IMR-90 (cell line): ENCODE measurements around the gene SLC49A4. TPM values are rescaled to one million over a fixed set of nuclear protein-coding genes. Genes with fewer than 3 reads are reported as not detected.

Experiments used
- ATAC-seq: fragments of 200-7000 bp; cut with Tn5 transposase; 2 replicates; pipeline ENCODE4 v1.9.1; 2020; ENCODE audit warnings: low read depth, mild to moderate bottlenecking, moderate library complexity
- BruUV-seq: library from RNA; stranded (reverse); fragments of 400-500 nt; replicated peaks from 2 replicates; lab custom pipeline; 2021; lab: Mats Ljungman, UMichigan
- CTCF ChIA-PET: fragments of 300-600 bp; formaldehyde crosslinking; extraction: SDS; loops from one replicate; lab custom pipeline; 2021; ENCODE audit warnings: antibody characterized with exemption; lab: Yijun Ruan, JAX
- POLR2A ChIA-PET: fragments of 300-600 bp; sonication (Branson Sonifier 250); formaldehyde crosslinking; loops from one replicate; lab custom pipeline; 2022; ENCODE audit warnings: antibody characterized with exemption; ENCODE audit not compliant: unreplicated experiment; lab: Charles Lee
- DNase-seq: peaks from one replicate; pipeline ENCODE4 v3.0.0; 2013
- H2AFZ ChIP-seq: replicated peaks from 2 replicates; pipeline ENCODE3; 2013; ENCODE audit warnings: low read length, mild to moderate bottlenecking; ENCODE audit not compliant: poor library complexity
- H2AK5ac ChIP-seq: 2 replicates; pipeline ENCODE4 v1.6.1; 2013; ENCODE audit warnings: low read depth, low read length, inconsistent platforms
- H2AK9ac ChIP-seq: replicated peaks from 2 replicates; pipeline ENCODE3; 2013; ENCODE audit warnings: mild to moderate bottlenecking, low read depth, low read length, moderate library complexity; ENCODE audit not compliant: poor library complexity
- H2BK120ac ChIP-seq: 2 replicates; pipeline ENCODE4 v1.6.1; 2013; ENCODE audit warnings: low read depth, low read length, inconsistent platforms
- H2BK15ac ChIP-seq: 3 replicates; pipeline ENCODE4 v1.6.1; 2013; ENCODE audit warnings: low read depth, low read length, inconsistent platforms
- H2BK20ac ChIP-seq: 2 replicates; pipeline ENCODE4 v1.6.1; 2013; ENCODE audit warnings: low read depth, mild to moderate bottlenecking, inconsistent platforms, low read length, moderate library complexity
- H2BK5ac ChIP-seq: 2 replicates; pipeline ENCODE4 v1.6.1; 2013; ENCODE audit warnings: mild to moderate bottlenecking, low read depth, low read length, inconsistent platforms; ENCODE audit not compliant: poor library complexity, severe bottlenecking
- H3K14ac ChIP-seq: replicated peaks from 2 replicates; pipeline ENCODE4 v1.6.1; 2013; ENCODE audit warnings: low read depth, low read length, inconsistent platforms
- H3K18ac ChIP-seq: 2 replicates; pipeline ENCODE4 v1.6.1; 2013; ENCODE audit warnings: low read depth, low read length, control low read depth
- H3K23ac ChIP-seq: 2 replicates; pipeline ENCODE4 v1.6.1; 2013; ENCODE audit warnings: low read depth, low read length, inconsistent platforms
- H3K27ac ChIP-seq: 2 replicates; pipeline ENCODE4 v1.5.1; 2013; ENCODE audit warnings: mild to moderate bottlenecking, control low read depth, low read length; ENCODE audit not compliant: insufficient read depth
- H3K27me3 ChIP-seq: 2 replicates; pipeline ENCODE4 v1.6.1; 2013; ENCODE audit warnings: low read length; ENCODE audit not compliant: control insufficient read depth, insufficient read depth
- H3K36me3 ChIP-seq: 2 replicates; pipeline ENCODE4 v1.6.1; 2013; ENCODE audit warnings: low read length, mixed read lengths; ENCODE audit not compliant: control insufficient read depth, insufficient read depth
- H3K4ac ChIP-seq: 2 replicates; pipeline ENCODE4 v1.6.1; 2013; ENCODE audit warnings: low read depth, low read length, inconsistent platforms
- H3K4me1 ChIP-seq: 2 replicates; pipeline ENCODE4 v1.6.1; 2013; ENCODE audit warnings: low read length, mixed read lengths; ENCODE audit not compliant: control insufficient read depth, insufficient read depth
- H3K4me2 ChIP-seq: 2 replicates; pipeline ENCODE4 v1.6.1; 2013; ENCODE audit warnings: low read depth, mild to moderate bottlenecking, control low read depth, low read length, moderate library complexity
- H3K4me3 ChIP-seq: 2 replicates; pipeline ENCODE4 v1.5.1; 2013; ENCODE audit warnings: low read depth, mild to moderate bottlenecking, control low read depth, low read length, moderate library complexity; ENCODE audit not compliant: insufficient read depth
- H3K56ac ChIP-seq: 2 replicates; pipeline ENCODE4 v1.6.1; 2013; ENCODE audit warnings: low read length, inconsistent platforms; ENCODE audit not compliant: insufficient read depth; ENCODE audit errors: extremely low read depth
- H3K79me1 ChIP-seq, 2 experiments: 2 replicates each; pipeline ENCODE4 v1.6.1; 2013; ENCODE audit warnings: low read length in 2 of 2, inconsistent platforms in 1 of 2, low read depth in 1 of 2
- H3K9ac ChIP-seq: 2 replicates; pipeline ENCODE4 v1.6.1; 2013; ENCODE audit warnings: low read depth, low read length, control low read depth
- H3K9me1 ChIP-seq: 2 replicates; pipeline ENCODE4 v1.6.1; 2013; ENCODE audit warnings: low read length, inconsistent platforms; ENCODE audit not compliant: insufficient read depth
- H3K9me3 ChIP-seq: 2 replicates; pipeline ENCODE4 v1.6.1; 2013; ENCODE audit warnings: low read length; ENCODE audit not compliant: control insufficient read depth, insufficient read depth
- H4K20me1 ChIP-seq: 2 replicates; pipeline ENCODE4 v1.6.1; 2013; ENCODE audit warnings: low read length, inconsistent platforms; ENCODE audit not compliant: insufficient read depth
- H4K5ac ChIP-seq: 2 replicates; pipeline ENCODE4 v1.6.1; 2013; ENCODE audit warnings: mild to moderate bottlenecking, low read depth, low read length, control low read depth
- H4K8ac ChIP-seq, 2 experiments: 2 replicates each; pipeline ENCODE4 v1.6.1; 2013; ENCODE audit warnings: low read depth in 2 of 2, low read length in 2 of 2, control low read depth in 1 of 2, inconsistent platforms in 1 of 2
- H4K91ac ChIP-seq: 2 replicates; pipeline ENCODE4 v1.6.1; 2013; ENCODE audit warnings: low read depth, low read length, inconsistent platforms; ENCODE audit not compliant: insufficient read depth
- BHLHE40 ChIP-seq: fragments of 150-350 bp; IDR thresholded peaks from 2 replicates; pipeline ENCODE4 v1.6.1; 2016; ENCODE audit warnings: mild to moderate bottlenecking, low read depth, low read length
- CEBPB ChIP-seq: IDR thresholded peaks from 2 replicates; pipeline ENCODE4 v1.6.1; 2012; ENCODE audit warnings: low read depth, low read length, improper control_type of control experiment
- CHD1 ChIP-seq: IDR thresholded peaks from 2 replicates; pipeline ENCODE4 v1.6.1; 2012; ENCODE audit warnings: low read depth, low read length, improper control_type of control experiment
- FOS ChIP-seq: fragments of 150-350 bp; IDR thresholded peaks from 2 replicates; pipeline ENCODE4 v1.6.1; 2016; ENCODE audit warnings: low read depth, low read length
- MAFK ChIP-seq: IDR thresholded peaks from 2 replicates; pipeline ENCODE4 v1.6.1; 2012; ENCODE audit warnings: low read depth, low read length, improper control_type of control experiment
- MAZ ChIP-seq: IDR thresholded peaks from 2 replicates; pipeline ENCODE4 v1.6.1; 2012; ENCODE audit warnings: low read depth, mild to moderate bottlenecking, low read length, improper control_type of control experiment, moderate library complexity, borderline replicate concordance
- MXI1 ChIP-seq: IDR thresholded peaks from 2 replicates; pipeline ENCODE4 v1.6.1; 2012; ENCODE audit warnings: low read depth, mild to moderate bottlenecking, low read length, moderate library complexity, borderline replicate concordance
- NFE2L2 ChIP-seq: fragments of 150-350 bp; IDR thresholded peaks from 2 replicates; pipeline ENCODE4 v1.6.1; 2016; ENCODE audit warnings: low read depth, mild to moderate bottlenecking, low read length
- POLR2A ChIP-seq: IDR thresholded peaks from 2 replicates; pipeline ENCODE4 v1.6.1; 2012; ENCODE audit warnings: mild to moderate bottlenecking, low read depth, low read length
- RAD21 ChIP-seq: IDR thresholded peaks from 2 replicates; pipeline ENCODE4 v1.6.1; 2012; ENCODE audit warnings: low read length, improper control_type of control experiment
- RCOR1 ChIP-seq: IDR thresholded peaks from 2 replicates; pipeline ENCODE4 v1.6.1; 2012; ENCODE audit warnings: mild to moderate bottlenecking, low read length, improper control_type of control experiment; ENCODE audit not compliant: insufficient replicate concordance
- RFX5 ChIP-seq: IDR thresholded peaks from 2 replicates; pipeline ENCODE4 v1.8.0; 2012; ENCODE audit warnings: low read depth, mild to moderate bottlenecking, low read length, moderate library complexity
- SMC3 ChIP-seq: fragments of 150-350 bp; IDR thresholded peaks from 2 replicates; pipeline ENCODE4 v1.6.1; 2016; ENCODE audit warnings: low read depth, mild to moderate bottlenecking, antibody characterized with exemption, low read length, moderate library complexity
- WGBS, 2 experiments: methylation state at CpG; one replicate each; pipeline versions ENCODE4 v1.1.5 to v1.1.7; 2013; ENCODE audit warnings: missing lambda C conversion rate in 2 of 2; ENCODE audit not compliant: insufficient read length in 1 of 2; ENCODE audit errors: extremely low coverage in 2 of 2; 5-methylcytosine and 5-hydroxymethylcytosine counted together
- dilution Hi-C: fragments of 300-500 bp; cut with HindIII; formaldehyde crosslinking; loops from one replicate; pipeline ENCODE4 v1.14.3; 2018; ENCODE audit warnings: low sequenced_read_pairs; ENCODE audit not compliant: unreplicated experiment
- in situ Hi-C: fragments of 300-500 bp; cut with MboI; formaldehyde crosslinking; loops from 3 replicates; pipeline ENCODE4 v1.14.3; 2019; ENCODE audit warnings: low sequenced_read_pairs, inconsistent platforms, mixed read lengths
- intact Hi-C: fragments of 100-400 bp; cut with micrococcal nuclease; formaldehyde crosslinking; loops from 2 replicates; pipeline ENCODE4 v1.10.0; 2022
- polyA plus RNA-seq, 3 experiments: library from polyadenylated mRNA; depleted of rRNA; stranded (reverse); fragments of >200 nt; gene quantifications; 2 replicates each; pipeline ENCODE4 v1.2.3, GENCODE V29; 2012; ENCODE audit warnings: low replicate concordance in 1 of 3
- total RNA-seq: library from RNA; depleted of rRNA; stranded (reverse); fragments of >200 nt; gene quantifications from 2 replicates; pipeline ENCODE4 v1.2.3, GENCODE V29; 2012
- TF ChIP-seq, protein P1 (sequence below): conservative IDR thresholded peaks from 2 replicates; pipeline ENCODE4 v1.5.1; 2012; ENCODE audit warnings: mild to moderate bottlenecking, low read depth, low read length, improper control_type of control experiment
- TF ChIP-seq, protein P2 (sequence below): fragments of 150-350 bp; IDR thresholded peaks from 2 replicates; pipeline ENCODE4 v1.6.1; 2016; ENCODE audit warnings: low read depth, mild to moderate bottlenecking, low read length, moderate library complexity, borderline replicate concordance
- TF ChIP-seq, protein P3 (sequence below): fragments of 150-350 bp; IDR thresholded peaks from 2 replicates; pipeline ENCODE4 v1.6.1; 2017; ENCODE audit warnings: mild to moderate bottlenecking, antibody characterized with exemption, low read length, low read depth

SLC49A4 gene
- total and polyA plus RNA-seq, 2 of the 4 experiments (the other 2 are of a cell fraction): 6.5 to 6.8 TPM

DNA sequence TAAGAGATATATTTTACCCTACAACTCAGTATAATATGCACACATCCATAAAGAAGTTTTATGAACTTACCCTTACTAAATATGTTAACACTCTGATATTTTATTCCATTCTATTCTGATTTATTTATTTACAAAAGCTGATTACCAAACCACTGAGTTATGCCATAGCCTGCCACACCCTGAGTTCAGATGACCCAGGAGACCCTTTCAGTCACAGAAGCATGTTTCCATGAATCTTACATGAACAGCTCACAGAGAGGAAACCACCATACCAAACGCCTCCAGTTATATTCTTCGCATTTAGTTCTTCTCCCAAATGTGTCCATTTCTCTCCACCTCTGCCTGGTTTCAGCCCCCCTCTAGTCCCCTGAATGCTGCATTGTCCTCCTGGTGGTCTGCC, 129.2 kb downstream of the SLC49A4 start:
- POLR2A ChIA-PET: no interaction called here
- Histone ChIP-seq H4K8ac (no peak overlapping the region), H2BK120ac (no peak overlapping the region), H2AK9ac (no peak overlapping the region), H3K27me3 (peaks cover 64% of the 10 kb centered on the region), H4K20me1 (no peaks in the 10 kb centered on the region), H3K9me3 (no peaks in the 10 kb centered on the region; the same call in 1 of the 2 replicates), H2BK5ac (no peak overlapping the region), H3K4me1 (no peaks in the 10 kb centered on the region), H3K9me1 (no peaks in the 10 kb centered on the region), H3K23ac (no peak overlapping the region), H3K36me3 (no peaks in the 10 kb centered on the region), H4K91ac (no peak overlapping the region), H3K18ac (no peak overlapping the region), H3K79me1 (no peaks in the 10 kb centered on the region), H2BK15ac (no peak overlapping the region), H2AFZ (no peak overlapping the region), H3K9ac (no peak overlapping the region), H3K4ac (no peak overlapping the region), H3K27ac (no peak overlapping the region), H3K14ac (no peak overlapping the region), H3K4me3 (no peak overlapping the region), H4K5ac (no peak overlapping the region), H2BK20ac (no peak overlapping the region), H3K4me2 (no peak overlapping the region), H3K56ac (no peak overlapping the region), H2AK5ac (no peak overlapping the region)
- in situ Hi-C loops: no loop called here
- dilution Hi-C loops: no loop called here
- DNase-seq: no peak
- CTCF ChIA-PET: no interaction called here
- intact Hi-C loops: no loop called here
- no peak for ATAC-seq
- no peak for TF ChIP-seq NFE2L2
- TF ChIP-seq RCOR1: no peak
- TF ChIP-seq POLR2A: no peak
- TF ChIP-seq MAFK: no peak
- TF ChIP-seq, protein P1, sequence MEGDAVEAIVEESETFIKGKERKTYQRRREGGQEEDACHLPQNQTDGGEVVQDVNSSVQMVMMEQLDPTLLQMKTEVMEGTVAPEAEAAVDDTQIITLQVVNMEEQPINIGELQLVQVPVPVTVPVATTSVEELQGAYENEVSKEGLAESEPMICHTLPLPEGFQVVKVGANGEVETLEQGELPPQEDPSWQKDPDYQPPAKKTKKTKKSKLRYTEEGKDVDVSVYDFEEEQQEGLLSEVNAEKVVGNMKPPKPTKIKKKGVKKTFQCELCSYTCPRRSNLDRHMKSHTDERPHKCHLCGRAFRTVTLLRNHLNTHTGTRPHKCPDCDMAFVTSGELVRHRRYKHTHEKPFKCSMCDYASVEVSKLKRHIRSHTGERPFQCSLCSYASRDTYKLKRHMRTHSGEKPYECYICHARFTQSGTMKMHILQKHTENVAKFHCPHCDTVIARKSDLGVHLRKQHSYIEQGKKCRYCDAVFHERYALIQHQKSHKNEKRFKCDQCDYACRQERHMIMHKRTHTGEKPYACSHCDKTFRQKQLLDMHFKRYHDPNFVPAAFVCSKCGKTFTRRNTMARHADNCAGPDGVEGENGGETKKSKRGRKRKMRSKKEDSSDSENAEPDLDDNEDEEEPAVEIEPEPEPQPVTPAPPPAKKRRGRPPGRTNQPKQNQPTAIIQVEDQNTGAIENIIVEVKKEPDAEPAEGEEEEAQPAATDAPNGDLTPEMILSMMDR: no peak
- TF ChIP-seq RFX5: no peak
- no peak for TF ChIP-seq MXI1
- no peak for TF ChIP-seq CEBPB
- TF ChIP-seq RAD21: no peak
- TF ChIP-seq MAZ: no peak
- no peak for TF ChIP-seq FOS
- no peak for TF ChIP-seq BHLHE40
- TF ChIP-seq, protein P2, sequence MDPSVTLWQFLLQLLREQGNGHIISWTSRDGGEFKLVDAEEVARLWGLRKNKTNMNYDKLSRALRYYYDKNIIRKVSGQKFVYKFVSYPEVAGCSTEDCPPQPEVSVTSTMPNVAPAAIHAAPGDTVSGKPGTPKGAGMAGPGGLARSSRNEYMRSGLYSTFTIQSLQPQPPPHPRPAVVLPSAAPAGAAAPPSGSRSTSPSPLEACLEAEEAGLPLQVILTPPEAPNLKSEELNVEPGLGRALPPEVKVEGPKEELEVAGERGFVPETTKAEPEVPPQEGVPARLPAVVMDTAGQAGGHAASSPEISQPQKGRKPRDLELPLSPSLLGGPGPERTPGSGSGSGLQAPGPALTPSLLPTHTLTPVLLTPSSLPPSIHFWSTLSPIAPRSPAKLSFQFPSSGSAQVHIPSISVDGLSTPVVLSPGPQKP: no peak
- no peak for TF ChIP-seq CHD1
- TF ChIP-seq, protein P3, sequence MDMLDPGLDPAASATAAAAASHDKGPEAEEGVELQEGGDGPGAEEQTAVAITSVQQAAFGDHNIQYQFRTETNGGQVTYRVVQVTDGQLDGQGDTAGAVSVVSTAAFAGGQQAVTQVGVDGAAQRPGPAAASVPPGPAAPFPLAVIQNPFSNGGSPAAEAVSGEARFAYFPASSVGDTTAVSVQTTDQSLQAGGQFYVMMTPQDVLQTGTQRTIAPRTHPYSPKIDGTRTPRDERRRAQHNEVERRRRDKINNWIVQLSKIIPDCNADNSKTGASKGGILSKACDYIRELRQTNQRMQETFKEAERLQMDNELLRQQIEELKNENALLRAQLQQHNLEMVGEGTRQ: no peak
- no peak for TF ChIP-seq SMC3
- WGBS, 2 experiments: 60% methylated on average over 1 of the region's 2 CpGs; no CpG with 5 or more reads in 1 of the 2 experiments
- BruUV-seq: no TSS peak
